ENCODE results near the gene SRP9.
A peak's percentile ranks its signal among the peaks of the same experiment; 100 is the strongest.

The SRP9 gene

GRCh38 chr1:225777583-225778336 is at the start of gene SRP9:
Gene SRP9 (plus strand): TSS chr1:225777826. CDS start chr1:225777941, 115 bp downstream.
- Histone ChIP-seq H3K36me3 (replicated peaks) (peaks cover 21% of the 10 kb centered on the region), H3K4me3 (peak within 1 kb of the TSS; percentile 95), H3K4me1 (peaks cover 24% of the 10 kb centered on the region), H3K9me3 (no peaks in the 10 kb centered on the region), H3K27me3 (ENCODE audit: low read depth) (no peaks in the 10 kb centered on the region)
- in situ Hi-C loops (cut with MboI; ENCODE audit: low sequenced_read_pairs), result loop anchor here (5.0 kb wide), 1 partner anchor 300 kb away; no protein-coding TSS in a partner anchor
- peak; percentile 98 to 100 for DNase-seq (ENCODE audit: low spot score in 2 of 2)

GRCh38 chr1:225731491-225731890 is 46.1 kb upstream of the SRP9 start:
- no peak for DNase-seq (ENCODE audit: low spot score in 2 of 2)
- Histone ChIP-seq H3K36me3 (replicated peaks) (no peaks in the 10 kb centered on the region), H3K4me3 (no peak overlapping the region), H3K9me3 (no peaks in the 10 kb centered on the region), H3K4me1 (no peaks in the 10 kb centered on the region), H3K27me3 (ENCODE audit: low read depth) (0 out of 2 replicates have a peak, but pooled peaks cover 4% of the 10 kb centered on the region)
- in situ Hi-C loops (cut with MboI; ENCODE audit: low sequenced_read_pairs), result no loop called here

GRCh38 chr1:225733254-225733653 is 44.4 kb upstream of the SRP9 start:
- no peak for DNase-seq (ENCODE audit: low spot score in 2 of 2)
- H3K4me3 ChIP-seq, result no peak overlapping the region
- no peaks in the 10 kb centered on the region for H3K36me3 ChIP-seq (replicated peaks)
- 0 out of 2 replicates have a peak, but pooled peaks cover 4% of the 10 kb centered on the region for H3K27me3 ChIP-seq (ENCODE audit: low read depth)
- no peaks in the 10 kb centered on the region for H3K4me1 ChIP-seq
- in situ Hi-C loops (cut with MboI; ENCODE audit: low sequenced_read_pairs), result no loop called here
- H3K9me3 ChIP-seq, result no peaks in the 10 kb centered on the region

- Histone ChIP-seq H3K4me1 (no peaks in the 10 kb centered on the region), H3K36me3 (replicated peaks) (no peaks in the 10 kb centered on the region), H3K4me3 (no peak overlapping the region), H3K9me3 (no peaks in the 10 kb centered on the region), H3K27me3 (ENCODE audit: low read depth) (0 out of 2 replicates have a peak, but pooled peaks cover 4% of the 10 kb centered on the region)
- no peak for DNase-seq (ENCODE audit: low spot score in 2 of 2)
- in situ Hi-C loops (cut with MboI; ENCODE audit: low sequenced_read_pairs), result no loop called here
These were observed 42.1 kb upstream of the SRP9 start for GRCh38 chr1:225735252-225736149.

- H3K27me3 ChIP-seq (ENCODE audit: low read depth), result no peaks in the 10 kb centered on the region
- no peaks in the 10 kb centered on the region for H3K4me1 ChIP-seq
- no peaks in the 10 kb centered on the region for H3K9me3 ChIP-seq
- no peak for DNase-seq (ENCODE audit: low spot score in 2 of 2)
- H3K4me3 ChIP-seq, result no peak overlapping the region
- no peaks in the 10 kb centered on the region for H3K36me3 ChIP-seq (replicated peaks)
- in situ Hi-C loops (cut with MboI; ENCODE audit: low sequenced_read_pairs), result no loop called here
These were observed 41.1 kb upstream of the SRP9 start for GRCh38 chr1:225736437-225737098.

GRCh38 chr1:225737161-225737560 is 40.5 kb upstream of the SRP9 start:
- in situ Hi-C loops (cut with MboI; ENCODE audit: low sequenced_read_pairs), result no loop called here
- no peaks in the 10 kb centered on the region for H3K36me3 ChIP-seq (replicated peaks)
- H3K27me3 ChIP-seq (ENCODE audit: low read depth), result no peaks in the 10 kb centered on the region
- H3K9me3 ChIP-seq, result no peaks in the 10 kb centered on the region
- H3K4me1 ChIP-seq, result no peaks in the 10 kb centered on the region
- no peak overlapping the region for H3K4me3 ChIP-seq
- no peak for DNase-seq (ENCODE audit: low spot score in 2 of 2)

- in situ Hi-C loops (cut with MboI; ENCODE audit: low sequenced_read_pairs), result no loop called here
- H3K4me3 ChIP-seq, result no peak overlapping the region
- no peaks in the 10 kb centered on the region for H3K9me3 ChIP-seq
- H3K36me3 ChIP-seq (replicated peaks), result no peaks in the 10 kb centered on the region
- H3K27me3 ChIP-seq (ENCODE audit: low read depth), result no peaks in the 10 kb centered on the region
- H3K4me1 ChIP-seq, result no peaks in the 10 kb centered on the region
- no peak for DNase-seq (ENCODE audit: low spot score in 2 of 2)
These were observed 39.8 kb upstream of the SRP9 start for GRCh38 chr1:225737866-225738265.

- no peaks in the 10 kb centered on the region for H3K27me3 ChIP-seq (ENCODE audit: low read depth)
- in situ Hi-C loops (cut with MboI; ENCODE audit: low sequenced_read_pairs), result no loop called here
- H3K9me3 ChIP-seq, result no peaks in the 10 kb centered on the region
These were observed 38.9 kb upstream of the SRP9 start for GRCh38 chr1:225738763-225739162.

GRCh38 chr1:225739542-225740107 is 38.0 kb upstream of the SRP9 start:
- H3K9me3 ChIP-seq, result no peaks in the 10 kb centered on the region
- H3K27me3 ChIP-seq (ENCODE audit: low read depth), result no peaks in the 10 kb centered on the region
- no peaks in the 10 kb centered on the region for H3K4me1 ChIP-seq
- H3K4me3 ChIP-seq, result no peak overlapping the region
- H3K36me3 ChIP-seq (replicated peaks), result no peaks in the 10 kb centered on the region
- in situ Hi-C loops (cut with MboI; ENCODE audit: low sequenced_read_pairs), result no loop called here
- no peak for DNase-seq (ENCODE audit: low spot score in 2 of 2)

More at GRCh38 chr1:225738763-225739162, 38.9 kb upstream of the SRP9 start:
- H3K4me1 ChIP-seq, result no peaks in the 10 kb centered on the region
- DNase-seq (ENCODE audit: low spot score in 2 of 2), result no peak
- H3K36me3 ChIP-seq (replicated peaks), result no peaks in the 10 kb centered on the region
- H3K4me3 ChIP-seq, result no peak overlapping the region

- H3K4me1 ChIP-seq, result no peaks in the 10 kb centered on the region
- no peaks in the 10 kb centered on the region for H3K9me3 ChIP-seq
- H3K27me3 ChIP-seq (ENCODE audit: low read depth), result no peaks in the 10 kb centered on the region
- in situ Hi-C loops (cut with MboI; ENCODE audit: low sequenced_read_pairs), result no loop called here
- no peak for DNase-seq (ENCODE audit: low spot score in 2 of 2)
- H3K4me3 ChIP-seq, result no peak overlapping the region
- H3K36me3 ChIP-seq (replicated peaks), result no peaks in the 10 kb centered on the region
These were observed 32.9 kb upstream of the SRP9 start for GRCh38 chr1:225744745-225745144.

GRCh38 chr1:225745273-225745672 is 32.4 kb upstream of the SRP9 start:
- no peak overlapping the region for H3K4me3 ChIP-seq
- H3K27me3 ChIP-seq (ENCODE audit: low read depth), result no peaks in the 10 kb centered on the region
- DNase-seq (ENCODE audit: low spot score in 2 of 2), result no peak
- H3K9me3 ChIP-seq, result no peaks in the 10 kb centered on the region
- H3K4me1 ChIP-seq, result no peaks in the 10 kb centered on the region
- no peaks in the 10 kb centered on the region for H3K36me3 ChIP-seq (replicated peaks)
- in situ Hi-C loops (cut with MboI; ENCODE audit: low sequenced_read_pairs), result no loop called here

GRCh38 chr1:225746361-225747179 is 31.1 kb upstream of the SRP9 start:
- DNase-seq (ENCODE audit: low spot score in 2 of 2), result peak in 1 of 2 experiments; percentile 18
- in situ Hi-C loops (cut with MboI; ENCODE audit: low sequenced_read_pairs), result no loop called here
- Histone ChIP-seq H3K4me1 (no peaks in the 10 kb centered on the region), H3K4me3 (no peak overlapping the region), H3K27me3 (ENCODE audit: low read depth) (no peaks in the 10 kb centered on the region), H3K36me3 (replicated peaks) (no peaks in the 10 kb centered on the region), H3K9me3 (no peaks in the 10 kb centered on the region)

- in situ Hi-C loops (cut with MboI; ENCODE audit: low sequenced_read_pairs), result no loop called here
- Histone ChIP-seq H3K36me3 (replicated peaks) (no peaks in the 10 kb centered on the region), H3K27me3 (ENCODE audit: low read depth) (no peaks in the 10 kb centered on the region), H3K4me3 (no peak overlapping the region), H3K9me3 (no peaks in the 10 kb centered on the region), H3K4me1 (0 out of 2 replicates have a peak, but pooled peaks cover 2% of the 10 kb centered on the region)
- no peak for DNase-seq (ENCODE audit: low spot score in 2 of 2)
These were observed 30.1 kb upstream of the SRP9 start for GRCh38 chr1:225747566-225747965.
